Measurements from ENCODE around the gene PDE2A.

DNA sequence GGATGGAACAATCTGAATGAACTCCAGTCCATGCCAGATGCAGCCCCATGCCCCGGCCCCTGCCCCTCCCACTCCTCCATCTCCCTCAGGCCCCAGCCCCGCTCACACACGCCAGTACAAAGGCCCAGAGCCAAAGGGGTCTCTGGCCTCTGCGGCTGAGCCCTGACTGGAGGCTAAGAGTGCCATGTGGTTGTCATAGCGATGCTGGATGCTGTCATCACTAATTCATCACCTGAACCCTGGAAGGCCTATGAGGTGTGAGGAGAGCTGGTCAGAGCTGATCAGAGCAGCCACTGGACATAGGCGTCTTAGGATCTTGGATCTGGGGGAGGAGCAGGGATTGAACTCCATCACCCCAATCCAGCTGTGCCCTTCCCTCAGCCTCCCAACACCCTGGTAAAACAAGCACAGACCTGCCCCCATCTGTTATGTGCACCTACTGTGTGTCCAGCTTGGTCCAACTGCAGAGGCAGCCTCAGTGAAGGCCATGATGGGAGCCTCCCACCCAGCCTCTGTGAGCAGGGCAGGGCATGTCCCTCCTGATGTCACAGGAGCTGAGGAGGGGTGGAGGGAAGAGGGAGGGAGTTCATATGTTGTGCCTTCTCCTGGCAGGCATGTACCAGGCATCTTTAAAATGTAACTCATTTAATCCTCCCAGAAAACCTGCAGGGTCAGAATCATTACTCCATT, 16.7 kb downstream of the PDE2A start:
- TF ChIP-seq, protein P1, sequence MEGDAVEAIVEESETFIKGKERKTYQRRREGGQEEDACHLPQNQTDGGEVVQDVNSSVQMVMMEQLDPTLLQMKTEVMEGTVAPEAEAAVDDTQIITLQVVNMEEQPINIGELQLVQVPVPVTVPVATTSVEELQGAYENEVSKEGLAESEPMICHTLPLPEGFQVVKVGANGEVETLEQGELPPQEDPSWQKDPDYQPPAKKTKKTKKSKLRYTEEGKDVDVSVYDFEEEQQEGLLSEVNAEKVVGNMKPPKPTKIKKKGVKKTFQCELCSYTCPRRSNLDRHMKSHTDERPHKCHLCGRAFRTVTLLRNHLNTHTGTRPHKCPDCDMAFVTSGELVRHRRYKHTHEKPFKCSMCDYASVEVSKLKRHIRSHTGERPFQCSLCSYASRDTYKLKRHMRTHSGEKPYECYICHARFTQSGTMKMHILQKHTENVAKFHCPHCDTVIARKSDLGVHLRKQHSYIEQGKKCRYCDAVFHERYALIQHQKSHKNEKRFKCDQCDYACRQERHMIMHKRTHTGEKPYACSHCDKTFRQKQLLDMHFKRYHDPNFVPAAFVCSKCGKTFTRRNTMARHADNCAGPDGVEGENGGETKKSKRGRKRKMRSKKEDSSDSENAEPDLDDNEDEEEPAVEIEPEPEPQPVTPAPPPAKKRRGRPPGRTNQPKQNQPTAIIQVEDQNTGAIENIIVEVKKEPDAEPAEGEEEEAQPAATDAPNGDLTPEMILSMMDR (IDR thresholded peaks at IDR 0.05), result no peak
- TF ChIP-seq SIN3A (IDR thresholded peaks at IDR 0.05; ENCODE audit: borderline replicate concordance, insufficient read depth, low read depth, low read length) (no peak), TCF7L2 (IDR thresholded peaks at IDR 0.05; ENCODE audit: low read depth, low read length) (no peak)
- TF ChIP-seq, protein P2, sequence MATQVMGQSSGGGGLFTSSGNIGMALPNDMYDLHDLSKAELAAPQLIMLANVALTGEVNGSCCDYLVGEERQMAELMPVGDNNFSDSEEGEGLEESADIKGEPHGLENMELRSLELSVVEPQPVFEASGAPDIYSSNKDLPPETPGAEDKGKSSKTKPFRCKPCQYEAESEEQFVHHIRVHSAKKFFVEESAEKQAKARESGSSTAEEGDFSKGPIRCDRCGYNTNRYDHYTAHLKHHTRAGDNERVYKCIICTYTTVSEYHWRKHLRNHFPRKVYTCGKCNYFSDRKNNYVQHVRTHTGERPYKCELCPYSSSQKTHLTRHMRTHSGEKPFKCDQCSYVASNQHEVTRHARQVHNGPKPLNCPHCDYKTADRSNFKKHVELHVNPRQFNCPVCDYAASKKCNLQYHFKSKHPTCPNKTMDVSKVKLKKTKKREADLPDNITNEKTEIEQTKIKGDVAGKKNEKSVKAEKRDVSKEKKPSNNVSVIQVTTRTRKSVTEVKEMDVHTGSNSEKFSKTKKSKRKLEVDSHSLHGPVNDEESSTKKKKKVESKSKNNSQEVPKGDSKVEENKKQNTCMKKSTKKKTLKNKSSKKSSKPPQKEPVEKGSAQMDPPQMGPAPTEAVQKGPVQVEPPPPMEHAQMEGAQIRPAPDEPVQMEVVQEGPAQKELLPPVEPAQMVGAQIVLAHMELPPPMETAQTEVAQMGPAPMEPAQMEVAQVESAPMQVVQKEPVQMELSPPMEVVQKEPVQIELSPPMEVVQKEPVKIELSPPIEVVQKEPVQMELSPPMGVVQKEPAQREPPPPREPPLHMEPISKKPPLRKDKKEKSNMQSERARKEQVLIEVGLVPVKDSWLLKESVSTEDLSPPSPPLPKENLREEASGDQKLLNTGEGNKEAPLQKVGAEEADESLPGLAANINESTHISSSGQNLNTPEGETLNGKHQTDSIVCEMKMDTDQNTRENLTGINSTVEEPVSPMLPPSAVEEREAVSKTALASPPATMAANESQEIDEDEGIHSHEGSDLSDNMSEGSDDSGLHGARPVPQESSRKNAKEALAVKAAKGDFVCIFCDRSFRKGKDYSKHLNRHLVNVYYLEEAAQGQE (IDR thresholded peaks at IDR 0.05; ENCODE audit: insufficient read depth in 1 of 2, low read depth in 2 of 2, low read length in 1 of 2), result no peak

Measured in Panc1 (cell line).